Measurements from ENCODE around the gene NFXL1. TPM values are rescaled to one million over a fixed set of nuclear protein-coding genes. Genes with fewer than 3 reads are reported as not detected.

The NFXL1 gene
- total RNA-seq, 8 experiments from 2014 or later, result 5.4 to 21.3 (median 12.9) TPM

GRCh38 chr4:47816748-47817147 lies 97.6 kb downstream of the NFXL1 start:
- no peak overlapping the region for H3K27ac ChIP-seq
- in situ Hi-C loops (cut with MboI; ENCODE audit: low pct_unique_long_range_greater_than_20kb in 2 of 9, low sequenced_read_pairs in 9 of 9, unreplicated experiment in 9 of 9), result no loop called here
- WGBS, 10 experiments, result 20 to 100% (median 93%) methylated on average over 1 to 2 of the region's 2 CpGs; no CpG with 5 or more reads in 2 of the 10 experiments
- no peaks in the 10 kb centered on the region for H3K4me1 ChIP-seq (replicated peaks in 1 of 2)
- H3K4me3 ChIP-seq, result no peak overlapping the region
- ATAC-seq (replicated peaks in 6 of 8), result no peak

GRCh38 chr4:47814618-47815295 lies 99.6 kb downstream of the NFXL1 start:
- Histone ChIP-seq H3K4me1 (replicated peaks in 1 of 2) (no peaks in the 10 kb centered on the region), H3K27ac (no peak overlapping the region), H3K4me3 (no peak overlapping the region)
- in situ Hi-C loops (cut with MboI; ENCODE audit: low pct_unique_long_range_greater_than_20kb in 2 of 9, low sequenced_read_pairs in 9 of 9, unreplicated experiment in 9 of 9), result no loop called here
- WGBS, 10 experiments, result 8 to 96% (median 87%) methylated on average over 2 to 6 of the region's 6 CpGs; no CpG with 5 or more reads in 1 of the 10 experiments
- ATAC-seq (replicated peaks in 6 of 8), result no peak

- no peak overlapping the region for H3K4me3 ChIP-seq
- H3K4me1 ChIP-seq (replicated peaks in 1 of 2), result no peaks in the 10 kb centered on the region
- in situ Hi-C loops (cut with MboI; ENCODE audit: low pct_unique_long_range_greater_than_20kb in 2 of 9, low sequenced_read_pairs in 9 of 9, unreplicated experiment in 9 of 9), result no loop called here
- ATAC-seq (replicated peaks in 6 of 8), result no peak
- WGBS, 10 experiments, result 33 to 100% (median 63%) methylated on average over 1 to 3 of the region's 3 CpGs; no CpG with 5 or more reads in 3 of the 10 experiments
- no peak overlapping the region for H3K27ac ChIP-seq
Measured at GRCh38 chr4:47809654-47810203, 104.7 kb downstream of the NFXL1 start.

GRCh38 chr4:47804598-47804997 lies 109.8 kb downstream of the NFXL1 start:
- Histone ChIP-seq H3K27ac (no peak overlapping the region), H3K4me3 (no peak overlapping the region), H3K4me1 (replicated peaks in 1 of 2) (no peaks in the 10 kb centered on the region)
- ATAC-seq (replicated peaks in 6 of 8), result no peak
- in situ Hi-C loops (cut with MboI; ENCODE audit: low pct_unique_long_range_greater_than_20kb in 2 of 9, low sequenced_read_pairs in 9 of 9, unreplicated experiment in 9 of 9), result no loop called here
- 73 to 95% (median 90%) methylated on average over 3 to 7 of the region's 7 CpGs; no CpG with 5 or more reads in 6 of the 10 experiments for WGBS, 10 experiments

GRCh38 chr4:47801481-47802002 lies 112.8 kb downstream of the NFXL1 start:
- H3K27ac ChIP-seq, result no peak overlapping the region

GRCh38 chr4:47798165-47798564 lies 116.2 kb downstream of the NFXL1 start:
- no peaks in the 10 kb centered on the region for H3K4me1 ChIP-seq (replicated peaks in 1 of 2)
- in situ Hi-C loops (cut with MboI; ENCODE audit: low pct_unique_long_range_greater_than_20kb in 2 of 9, low sequenced_read_pairs in 9 of 9, unreplicated experiment in 9 of 9), result no loop called here
- 4 to 86% (median 83%) methylated on average over 1 to 3 of the region's 3 CpGs; no CpG with 5 or more reads in 3 of the 10 experiments for WGBS, 10 experiments
- no peak for ATAC-seq (replicated peaks in 6 of 8)
- H3K4me3 ChIP-seq, result no peak overlapping the region
- H3K27ac ChIP-seq, result no peak overlapping the region

More at GRCh38 chr4:47801481-47802002, 112.8 kb downstream of the NFXL1 start:
- ATAC-seq (replicated peaks in 6 of 8), result no peak
- Histone ChIP-seq H3K4me3 (no peak overlapping the region), H3K4me1 (replicated peaks in 1 of 2) (no peaks in the 10 kb centered on the region)
- in situ Hi-C loops (cut with MboI; ENCODE audit: low pct_unique_long_range_greater_than_20kb in 2 of 9, low sequenced_read_pairs in 9 of 9, unreplicated experiment in 9 of 9), result no loop called here
- WGBS, 10 experiments, result 60 to 100% (median 100%) methylated on average over 1 of the region's 3 CpGs; no CpG with 5 or more reads in 7 of the 10 experiments

Other genes with a start within 250 kb of the NFXL1 start
- gene CORIN, start 76.5 kb downstream of the NFXL1 start, total RNA-seq, result 1 to 10 TPM in 3 of 8 experiments, under 1 TPM in 5; 0.25 to 1.5 (median 0.69) TPM
- gene CNGA1, start 102.1 kb upstream of the NFXL1 start, total RNA-seq, result under 1 TPM in 6 of 8 experiments, not detected in 2; 0.05 to 0.38 (median 0.18) TPM
- 1 to 10 TPM; 1.3 to 3.4 (median 3.1) TPM for gene NIPAL1, start 102.2 kb upstream of the NFXL1 start, total RNA-seq
- under 1 TPM in 6 of 8 experiments, not detected in 2; 0.05 to 0.85 (median 0.48) TPM for gene TXK, start 219.7 kb upstream of the NFXL1 start, total RNA-seq